Heart right ventricle (tissue), 16 donors: ENCODE measurements around the gene TBC1D17. TPM values are rescaled to one million over a fixed set of nuclear protein-coding genes. Genes with fewer than 3 reads are reported as not detected.

ENCODE experiments used
- ATAC-seq, 8 donors: fragments of 200-7000 bp; cut with Tn5 transposase; one replicate each; pipeline ENCODE4 v1.9.1; 2020; ENCODE audit warnings: mild to moderate bottlenecking in 8 of 8, moderate library complexity in 8 of 8, moderate number of reproducible peaks in 1 of 8
- DNase-seq, 2 donors: peaks; one replicate each; pipeline ENCODE4 v3.0.0-alpha.2; 2020
- H3K27ac ChIP-seq, 10 donors: fragments of 200-600 bp; sonication (generic) in 2 of 10; one replicate each; pipeline versions ENCODE4 v1.5.0 to v1.8.0; 2020 to 2022; ENCODE audit warnings: mild to moderate bottlenecking in 3 of 10
- H3K27me3 ChIP-seq, 7 donors: fragments of 200-600 bp; one replicate each; pipeline ENCODE4 v1.8.0; 2021 to 2022; ENCODE audit warnings: mild to moderate bottlenecking in 2 of 7
- H3K36me3 ChIP-seq, 9 donors: fragments of 200-600 bp; sonication (generic) in 1 of 9; one replicate each; pipeline versions ENCODE4 v1.5.0 to v1.8.0; 2020 to 2022; ENCODE audit warnings: mild to moderate bottlenecking in 2 of 9
- H3K4me1 ChIP-seq, 9 donors: fragments of 200-600 bp; sonication (generic) in 1 of 9; one replicate each; pipeline versions ENCODE4 v1.5.0 to v1.8.0; 2020 to 2022; ENCODE audit warnings: mild to moderate bottlenecking in 4 of 9
- H3K4me3 ChIP-seq, 10 donors: fragments of 200-600 bp; sonication (generic) in 2 of 10; one replicate each; pipeline versions ENCODE4 v1.5.0 to v1.8.0; 2020 to 2022; ENCODE audit warnings: mild to moderate bottlenecking in 7 of 10, moderate library complexity in 2 of 10
- H3K9me3 ChIP-seq, 11 donors: fragments of 200-600 bp in 10 of 11; sonication (generic) in 2 of 11; one replicate each; pipeline versions ENCODE4 v1.5.0 to v1.8.0; 2013 to 2022; ENCODE audit warnings: mild to moderate bottlenecking in 2 of 11, control low read depth in 1 of 11, moderate library complexity in 1 of 11
- CTCF ChIP-seq, 9 donors: fragments of 200-600 bp; sonication (generic) in 2 of 9; IDR thresholded peaks; one replicate each; pipeline versions ENCODE4 v1.5.0 to v1.8.0; 2021 to 2022; ENCODE audit warnings: antibody characterized with exemption in 9 of 9, mild to moderate bottlenecking in 5 of 9, moderate library complexity in 1 of 9
- WGBS, 2 donors: extraction: QIAGEN DNeasy Blood & Tissue Kit; methylation state at CpG; one replicate each; pipeline ENCODE4 v1.1.7; 2013; ENCODE audit warnings: inconsistent platforms in 1 of 2; 5-methylcytosine and 5-hydroxymethylcytosine counted together
- intact Hi-C, 10 donors: fragments of 100-400 bp; cut with DNase I; formaldehyde crosslinking; loops; one replicate each; pipeline versions ENCODE4 v1.11.1 to v1.14.2; 2022
- long read RNA-seq, 3 donors: library from polyadenylated mRNA; unstranded; transcript quantifications; one replicate each; pipeline ENCODE4 v2.0.0, GENCODE V29; 2020 to 2021
- polyA plus RNA-seq, 2 donors: library from polyadenylated mRNA; stranded (reverse); fragments of 200-250 nt; gene quantifications; one replicate each; pipeline ENCODE4 v1.2.3, GENCODE V29; 2013
- total RNA-seq, 10 donors: library from RNA; stranded (reverse); fragmentation: NEBNext Ultra II Directional in 3 of 10; extraction: Animal tissue kit (Norgen Biotek cat#: 25700) in 3 of 10; gene quantifications; one replicate each; pipeline versions ENCODE4 v1.2.1 to v1.2.4, GENCODE V29; 2021 to 2023
- donor health status: Arrhythmogenic right ventricular cardiomyopathy.
- donor health status: ischemic (EF 13 %, LVEDD 7.1; RV severe dilation, severe dysfunction).
- donor health status: healthy with polysubstance abuse.
- donor health status: DM: no; HTN: yes; CAD: no.
- donor health status: DM: no; HTN: no; CAD: no.
- donor health status: ischemic (EF 25% LVEDD 6.9; RV normal size, moderate dysfunction).
- donor health status: ischemic (EF 25% LVEDD 5.7; RV mildly dilated, moderate dysfunction).
- donor health status: healthy.
- donor health status: DM: yes; HTN: yes; CAD: no.
- donor health status: Ischemic cardiomyopathy.
- donor health status: ischemic (EF 35%, LVEDD 5.7; RV mildly dilated, moderate dysfunction).
- donor health status: nonischemic (EF 11% LVEDD 7.7; RV severe dilation, severe dysfunction).
- donor health status: DM: yes; HTN: yes; CAD: no.
- donor health status: PGD.
- donor health status: ischemic (EF 29% LVEDD 5.4; RV normal size, mild dysfunction).
- donor health status: nonischemic (EF 23%, LVEDD 6.1; RV moderate dilation, normal function).

The TBC1D17 gene
- total RNA-seq (10 to 100 TPM; 40.6 to 57.9 (median 50.6) TPM), polyA plus RNA-seq (10 to 100 TPM; 30.4 to 41.7 TPM)
- long read RNA-seq, donor 1, transcript TBC1D17-201 (17 exons, 2,366 nt), result major isoform, 12 of 26 reads
- long read RNA-seq, donor 1, partial matches to known transcripts, result 10 of 26 reads
- long read RNA-seq, donor 1, other reads (novel, unspliced or antisense), result 4 of 26 reads
- long read RNA-seq, donor 2, transcript TBC1D17-201 (17 exons, 2,366 nt), result major isoform, 13 of 30 reads
- long read RNA-seq, donor 2, partial matches to known transcripts, result 11 of 30 reads
- long read RNA-seq, donor 2, other reads (novel, unspliced or antisense), result 6 of 30 reads
- long read RNA-seq, donor 3, transcript TBC1D17-201 (17 exons, 2,366 nt), result major isoform, 5 of 21 reads
- long read RNA-seq, donor 3, partial matches to known transcripts, result 11 of 21 reads
- long read RNA-seq, donor 3, other reads (novel, unspliced or antisense), result 5 of 21 reads

GRCh38 chr19:49877020-49877878 lies at the start of gene TBC1D17, which contains the start of gene AKT1S1:
Gene TBC1D17, plus strand, starts transcription at chr19:49877702. Its CDS starts 22 bp downstream, at chr19:49877724.
Gene AKT1S1, minus strand, starts transcription at chr19:49877355. Its CDS starts 4,060 bp downstream, at chr19:49873295.
- H3K36me3 ChIP-seq, result peaks cover under 1 to 51% (median 35%) of the 10 kb centered on the region in 9 donors
- DNase-seq (peak; percentile 99 to 100), ATAC-seq (peak; percentile 78 to 92 (median 87))
- H3K4me3 ChIP-seq, result peak within 1 kb of the TSS; percentile 61 to 95 (median 81)
- H3K9me3 ChIP-seq, result no peaks in the 10 kb centered on the region
- no peak for TF ChIP-seq CTCF (IDR thresholded peaks at IDR 0.05)
- peak within 1 kb of the TSS; percentile 91 to 99 (median 98) for H3K27ac ChIP-seq
- WGBS, 2 donors, result 0% methylated on average over 61 of the region's 61 CpGs
- peaks cover 9 to 36% (median 26%) of the 10 kb centered on the region in 9 donors for H3K4me1 ChIP-seq
- H3K27me3 ChIP-seq, result no peaks in the 10 kb centered on the region
- intact Hi-C loops, result loop anchor here in 4 of 10 donors (1.0 to 5.0 kb wide), 7 partner anchors 26 to 380 kb away; partner anchors contain the start of genes AP2A1 (in 2 of the 4), ATF5 (in 1 of the 4), FUZ (in 1 of the 4) and NUP62 (in 1 of the 4)

- no peak for DNase-seq
- peaks cover 0 to 90% (median 45%) of the 10 kb centered on the region in 9 donors for H3K36me3 ChIP-seq
- no peak for TF ChIP-seq CTCF (IDR thresholded peaks at IDR 0.05)
- H3K27me3 ChIP-seq, result no peaks in the 10 kb centered on the region
- no peaks in the 10 kb centered on the region for H3K9me3 ChIP-seq
- peaks cover 0 to 18% (median 0%) of the 10 kb centered on the region in 9 donors for H3K4me1 ChIP-seq
- ATAC-seq, result no peak
- H3K27ac ChIP-seq, result no peak overlapping the region
- no peak overlapping the region for H3K4me3 ChIP-seq
- intact Hi-C loops, result no loop called here
- 93% methylated on average over 8 of the region's 8 CpGs for WGBS, 2 donors
These were observed 48.3 kb upstream of the TBC1D17 start for GRCh38 chr19:49829200-49829599.

GRCh38 chr19:49829721-49830120 lies 47.8 kb upstream of the TBC1D17 start:
- Histone ChIP-seq H3K9me3 (no peaks in the 10 kb centered on the region), H3K27me3 (no peaks in the 10 kb centered on the region), H3K4me1 (peaks cover 0 to 18% (median 0%) of the 10 kb centered on the region in 9 donors), H3K4me3 (no peak overlapping the region), H3K27ac (no peak overlapping the region), H3K36me3 (peaks cover 0 to 90% (median 50%) of the 10 kb centered on the region in 9 donors)
- intact Hi-C loops, result loop anchor here in 1 of 10 donors (10.0 kb wide), 1 partner anchor 1245 kb away; no protein-coding TSS in a partner anchor
- ATAC-seq (no peak), DNase-seq (no peak)
- no peak for TF ChIP-seq CTCF (IDR thresholded peaks at IDR 0.05)
- 93 to 97% methylated on average over 18 of the region's 18 CpGs for WGBS, 2 donors

- ATAC-seq, result no peak
- Histone ChIP-seq H3K4me3 (no peak overlapping the region), H3K27ac (no peak overlapping the region), H3K27me3 (no peaks in the 10 kb centered on the region), H3K9me3 (no peaks in the 10 kb centered on the region), H3K36me3 (peaks cover 0 to 93% (median 58%) of the 10 kb centered on the region in 9 donors), H3K4me1 (peaks cover 0 to 18% (median 0%) of the 10 kb centered on the region in 9 donors)
- intact Hi-C loops, result loop anchor here in 1 of 10 donors (10.0 kb wide), 1 partner anchor 1244 kb away; no protein-coding TSS in a partner anchor
- 95 to 97% methylated on average over 12 of the region's 12 CpGs for WGBS, 2 donors
- TF ChIP-seq CTCF (IDR thresholded peaks at IDR 0.05), result no peak
- DNase-seq, result no peak
These were observed 46.7 kb upstream of the TBC1D17 start for GRCh38 chr19:49830766-49831165.
